Stromal cell of bone marrow (primary cell): ENCODE measurements around the gene SSUH2.
"Not testable (repeated sequence)": the region's sequence is repeated elsewhere in the genome, so short reads cannot be mapped to it uniquely, and the experiment has no call there.

Experiments
- DNase-seq: peaks from one replicate; pipeline ENCODE4 v3.0.0-alpha.2; 2012; ENCODE audit warnings: low read depth

SSUH2 gene, protein sequence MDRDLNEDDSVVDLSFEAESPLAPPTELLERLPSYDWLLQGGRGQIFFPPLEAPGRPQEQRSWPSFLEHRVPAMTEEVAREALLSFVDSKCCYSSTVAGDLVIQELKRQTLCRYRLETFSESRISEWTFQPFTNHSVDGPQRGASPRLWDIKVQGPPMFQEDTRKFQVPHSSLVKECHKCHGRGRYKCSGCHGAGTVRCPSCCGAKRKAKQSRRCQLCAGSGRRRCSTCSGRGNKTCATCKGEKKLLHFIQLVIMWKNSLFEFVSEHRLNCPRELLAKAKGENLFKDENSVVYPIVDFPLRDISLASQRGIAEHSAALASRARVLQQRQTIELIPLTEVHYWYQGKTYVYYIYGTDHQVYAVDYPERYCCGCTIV

GRCh38 chr3:8644748-8645390 lies at the start of gene SSUH2:
SSUH2 (minus strand) TSS chr3:8644798; CDS start chr3:8644758, 40 bp downstream.
- DNase-seq = no peak

- DNase-seq = not testable (repeated sequence)
Observed at GRCh38 chr3:8691295-8691694, 46.7 kb upstream of the SSUH2 start.

GRCh38 chr3:8684992-8685391 lies 40.4 kb upstream of the SSUH2 start:
- DNase-seq = not testable (repeated sequence)

DNA sequence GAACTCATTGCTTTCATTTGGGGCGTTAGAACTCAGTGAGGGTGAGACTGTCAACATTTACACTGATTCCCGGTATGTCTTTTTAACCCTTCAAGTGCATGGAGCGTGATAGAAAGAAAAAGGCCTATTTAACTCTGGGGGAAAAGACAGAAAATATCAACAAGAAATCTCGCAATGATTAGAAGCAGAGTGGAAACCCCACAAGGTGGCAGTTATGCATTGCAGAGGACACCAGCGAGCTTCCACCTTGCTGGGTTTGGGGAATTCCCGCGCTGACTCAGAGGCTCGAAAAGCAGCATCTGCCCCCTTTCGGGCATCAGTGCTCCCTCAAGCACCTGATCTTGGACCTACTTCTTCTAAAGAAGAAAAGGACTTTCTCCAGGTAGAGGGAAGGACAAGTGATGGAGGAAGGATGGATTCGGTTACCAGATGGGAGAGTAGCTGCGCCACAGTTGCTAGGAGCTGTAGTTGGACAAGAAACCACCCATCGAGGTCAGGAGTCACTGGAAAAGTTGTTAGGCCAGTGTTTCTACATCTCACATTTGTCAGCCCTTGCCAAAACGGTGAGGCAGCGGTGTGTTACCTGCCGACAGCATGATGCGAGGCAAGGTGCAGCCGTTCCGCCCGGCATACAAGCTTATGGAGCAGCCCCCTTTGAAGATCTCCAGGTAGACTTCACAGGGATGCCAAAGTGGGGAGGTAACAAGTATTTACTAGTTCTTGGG lies 38.4 kb upstream of the SSUH2 start:
- not testable (repeated sequence) for DNase-seq

GRCh38 chr3:8681881-8682538 lies 37.4 kb upstream of the SSUH2 start:
- not testable (repeated sequence) for DNase-seq

- no peak for DNase-seq
Observed at GRCh38 chr3:8681349-8681748, 36.8 kb upstream of the SSUH2 start.

GRCh38 chr3:8679817-8680553 lies 35.4 kb upstream of the SSUH2 start:
- DNase-seq = not testable (repeated sequence)

DNA sequence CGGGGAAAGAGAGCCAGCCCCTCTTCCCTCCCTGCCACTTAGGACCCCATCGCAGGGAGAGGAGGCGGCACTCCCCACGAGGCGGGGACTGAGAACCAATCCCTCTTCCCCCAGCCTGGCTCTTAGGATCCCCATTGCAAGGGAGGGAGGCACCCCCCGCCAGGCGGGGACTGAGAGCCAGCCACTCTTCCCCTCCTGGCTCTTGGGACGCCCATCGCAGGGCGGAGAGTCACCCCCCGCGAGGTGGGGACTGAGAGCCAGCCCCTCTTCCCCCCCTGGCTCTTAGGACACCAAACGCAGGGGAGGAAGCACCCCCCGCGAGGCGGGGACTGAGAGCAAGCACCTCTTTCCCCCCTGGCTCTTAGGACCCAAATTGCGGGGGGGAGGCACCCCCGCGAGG lies 34.2 kb upstream of the SSUH2 start:
- DNase-seq = no peak

DNA sequence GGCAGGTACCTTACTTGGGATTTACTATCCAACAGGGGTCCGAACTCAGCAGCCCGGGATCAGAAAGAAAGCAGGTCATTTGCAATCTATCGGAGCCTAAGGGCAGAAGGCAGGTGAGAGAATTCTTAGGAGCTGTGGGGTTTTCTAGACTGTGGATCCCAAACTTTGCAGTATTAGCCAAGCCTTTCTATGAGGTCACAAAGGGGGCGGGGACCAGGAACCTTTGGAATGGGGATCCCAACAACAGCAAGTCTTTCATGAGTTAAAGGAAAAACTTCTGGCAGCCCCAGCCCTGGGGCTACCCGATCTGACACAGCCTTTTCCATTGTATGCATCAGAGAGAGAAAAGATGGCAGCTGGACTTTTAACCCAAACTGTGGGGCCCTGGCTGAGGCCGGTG lies 32.7 kb upstream of the SSUH2 start:
- not testable (repeated sequence) for DNase-seq

- not testable (repeated sequence) for DNase-seq
Observed at GRCh38 chr3:8675591-8675990, 31.0 kb upstream of the SSUH2 start.

GRCh38 chr3:8673083-8673737 lies 28.6 kb upstream of the SSUH2 start:
- no peak for DNase-seq

DNA sequence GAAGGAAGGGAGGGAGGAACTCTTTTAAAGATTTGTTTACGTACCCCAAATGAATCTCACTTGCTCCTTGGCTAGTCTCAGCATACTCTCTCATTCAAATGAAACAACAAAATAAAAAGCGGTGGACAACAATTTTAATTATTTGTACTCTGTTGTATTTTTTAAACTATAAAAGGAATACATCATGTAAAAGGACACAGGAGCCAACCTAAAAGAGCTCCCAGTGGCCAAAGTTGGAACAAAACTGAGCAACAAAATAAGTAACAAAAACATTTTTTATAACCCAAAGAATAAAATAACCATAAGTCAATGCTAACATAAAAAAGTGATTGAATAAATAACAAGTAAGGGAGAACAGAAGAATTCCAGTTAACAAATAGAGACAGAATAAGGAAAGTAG lies 24.4 kb upstream of the SSUH2 start:
- no peak for DNase-seq

GRCh38 chr3:8668216-8668615 lies 23.6 kb upstream of the SSUH2 start:
- no peak for DNase-seq

DNA sequence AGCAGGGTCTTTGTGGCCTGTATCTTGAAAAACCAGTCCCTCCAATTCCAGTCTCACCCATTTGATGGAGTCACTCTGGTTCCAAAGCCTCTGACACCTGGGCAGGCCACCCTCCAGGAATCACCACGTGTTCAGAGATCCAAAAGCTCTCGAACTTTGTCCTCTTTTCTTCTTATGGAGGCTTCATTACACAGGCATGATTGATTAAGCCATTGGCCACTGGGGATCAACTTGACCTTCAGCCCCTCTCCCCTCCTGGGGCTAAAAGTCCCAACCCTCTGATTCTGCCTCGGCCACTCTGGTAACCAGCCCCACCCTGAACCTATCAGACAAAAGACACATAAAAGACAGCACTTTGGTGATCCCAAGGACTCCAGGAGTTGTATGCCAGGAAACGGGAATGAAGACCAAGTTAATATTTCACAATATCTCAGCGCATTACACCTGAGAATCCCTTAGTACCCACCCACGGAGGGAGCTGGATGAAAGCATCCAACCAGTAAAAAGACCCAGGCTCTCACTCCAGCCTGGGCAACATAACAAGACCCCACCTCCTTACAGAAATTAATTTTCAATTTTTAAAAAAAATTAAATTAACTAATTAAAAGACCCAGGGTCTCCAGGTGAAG lies 23.0 kb upstream of the SSUH2 start:
- DNase-seq = no peak

DNA sequence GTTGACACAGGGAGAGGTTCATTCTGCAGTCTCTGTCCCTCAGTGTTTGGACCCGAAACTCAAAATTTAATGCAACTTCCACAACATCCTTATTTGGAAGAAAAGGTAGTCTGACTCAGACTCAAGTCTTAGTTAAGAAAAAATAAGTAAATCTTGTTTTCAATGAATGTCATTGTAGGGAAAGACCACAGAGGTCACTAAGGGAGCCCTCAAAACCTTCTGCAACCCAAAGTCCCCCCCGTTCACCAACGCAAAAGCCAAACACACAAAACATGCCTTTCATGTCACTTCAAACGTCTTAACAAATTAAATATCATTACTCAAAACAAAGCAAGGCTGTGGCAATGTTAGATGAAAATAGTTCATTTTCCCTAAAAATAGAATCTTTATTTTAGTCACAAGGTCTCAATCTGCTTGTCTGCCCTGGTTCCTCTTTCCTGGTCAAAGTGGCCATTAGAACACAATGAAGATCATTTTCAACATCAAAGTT lies 20.9 kb upstream of the SSUH2 start:
- DNase-seq = no peak

GRCh38 chr3:8663177-8664061 lies 18.8 kb upstream of the SSUH2 start:
- DNase-seq = peak; percentile 40

DNA sequence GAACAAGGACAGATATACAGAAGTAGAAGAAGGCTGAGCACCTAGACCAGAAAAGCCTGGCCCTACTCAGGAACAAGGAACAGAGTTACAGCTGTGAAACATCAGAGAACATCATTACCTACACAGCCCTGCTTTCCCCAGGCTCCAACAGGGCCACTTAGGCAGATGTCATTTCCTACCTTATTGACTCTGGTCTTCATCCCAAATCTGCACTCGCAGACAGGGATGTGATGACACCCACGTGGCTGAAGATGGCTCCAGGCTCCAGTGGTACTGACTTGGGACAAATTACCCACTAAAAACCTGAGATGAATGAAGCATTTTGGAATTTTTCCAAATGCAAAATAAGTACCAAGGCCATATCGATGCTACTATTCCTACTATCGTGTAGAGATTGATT lies 18.0 kb upstream of the SSUH2 start:
- DNase-seq = no peak

DNA sequence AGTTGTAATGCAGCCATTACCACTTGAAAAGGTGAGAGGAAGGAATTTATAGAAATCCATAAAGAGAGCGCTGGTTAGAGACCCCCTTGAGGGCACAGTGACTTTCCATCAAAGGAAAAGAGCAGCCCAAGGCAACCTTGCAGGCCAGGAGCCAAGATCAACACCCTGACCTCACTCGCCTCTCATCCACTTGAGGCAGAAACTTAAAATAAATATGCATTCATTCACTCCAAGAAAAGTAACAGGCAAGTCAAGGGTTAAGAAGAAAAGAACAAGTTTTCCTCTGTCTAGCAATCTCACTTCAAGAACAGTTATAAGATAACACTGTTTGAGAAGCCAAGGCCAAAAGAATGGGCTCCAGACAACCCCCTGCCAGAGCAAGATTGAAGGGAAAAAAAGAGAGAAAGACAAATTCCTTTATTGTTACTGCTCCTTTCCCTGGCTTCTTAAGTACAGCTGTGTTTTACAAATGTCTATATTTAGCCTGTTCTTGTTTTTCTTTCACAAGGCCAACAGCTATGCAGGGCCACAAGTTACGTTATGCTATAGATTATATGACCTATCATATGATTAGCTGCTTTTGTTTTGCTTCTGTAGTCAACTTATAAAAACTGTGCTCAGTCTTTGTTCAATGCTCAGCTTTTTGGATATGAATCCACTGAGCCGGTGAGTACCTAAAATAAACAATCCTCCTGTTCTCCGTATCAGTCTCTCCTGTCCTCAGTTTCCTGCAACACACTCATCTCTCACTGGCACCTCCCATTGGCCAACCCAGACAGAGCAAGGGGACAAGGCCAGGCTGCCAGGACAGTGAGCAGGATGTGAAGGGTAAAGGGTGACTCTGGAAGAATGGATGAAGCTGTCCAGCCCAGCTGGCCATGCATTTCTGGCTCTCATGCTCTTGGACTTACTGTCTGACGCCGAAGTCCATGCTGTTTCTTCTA lies 15.8 kb upstream of the SSUH2 start:
- no peak for DNase-seq
